ENCODE measurements around the gene TAF1A. TPM values are rescaled to one million over a fixed set of nuclear protein-coding genes. Genes with fewer than 3 reads are reported as not detected.

Gene TAF1A
- total RNA-seq, 1 experiment from 2014 or later: 21.4 TPM

GRCh38 chr1:222613627-222614026, 23.9 kb upstream of the TAF1A start:
- Histone ChIP-seq H3K4me1 (ENCODE audit: control insufficient read depth in 1 of 2, insufficient read depth in 2 of 2, low read length in 2 of 2) (peaks cover 0 to 6% of the 10 kb centered on the region in 2 experiments; a peak in 2 of 4 replicates), H3K9ac (ENCODE audit: low read length) (no peak overlapping the region), H3K36me3 (ENCODE audit: control insufficient read depth in 1 of 2, insufficient read depth in 2 of 2, low read length in 2 of 2) (no peaks in the 10 kb centered on the region), H3K9me2 (ENCODE audit: insufficient read depth) (no peaks in the 10 kb centered on the region), H3K27ac (ENCODE audit: low read depth, low read length) (no peak overlapping the region), H3K9me3 (ENCODE audit: control insufficient read depth in 1 of 2, insufficient read depth in 1 of 2, low read depth in 1 of 2, low read length in 2 of 2) (no peaks in the 10 kb centered on the region), H3K4me2 (ENCODE audit: low read length) (no peak overlapping the region), H3K4me3 (replicated peaks in 1 of 2; ENCODE audit: low read depth in 1 of 2, low read length in 2 of 2) (no peak overlapping the region), H2AFZ (ENCODE audit: low read depth, low read length, poor library complexity, severe bottlenecking) (no peak overlapping the region), H4K20me1 (ENCODE audit: insufficient read depth) (no peaks in the 10 kb centered on the region), H3K27me3 (ENCODE audit: insufficient read depth, low read length) (no peaks in the 10 kb centered on the region), H3K79me2 (ENCODE audit: insufficient read depth, low read length) (peaks cover 2% of the 10 kb centered on the region; the same call in 1 of the 2 replicates)
- BruUV-seq (replicated peaks): no TSS peak
- intact Hi-C loops (cut with micrococcal nuclease): no loop called here
- ChIA-PET POLR2A (no interaction called here), CTCF (no interaction called here), RAD21 (ENCODE audit: low non-redundant PET in 1 of 2, low total read pairs in 2 of 2, uncharacterized antibody in 2 of 2, unreplicated experiment in 2 of 2) (no interaction called here)
- DNase-seq (ENCODE audit: low read depth, low spot score) (no peak), ATAC-seq (no peak)
- TF ChIP-seq YY1 (IDR thresholded peaks at IDR 0.05; ENCODE audit: extremely low read depth, insufficient replicate concordance, low read depth, low read length) (no peak), ATF3 (IDR thresholded peaks at IDR 0.05) (no peak), MAX (IDR thresholded peaks at IDR 0.05) (no peak), JUND (IDR thresholded peaks at IDR 0.05) (no peak), POLR2AphosphoS5 (IDR thresholded peaks at IDR 0.05; ENCODE audit: low read depth, low read length) (no peak), EGR1 (IDR thresholded peaks at IDR 0.05; ENCODE audit: low read depth) (no peak), ZBTB33 (IDR thresholded peaks at IDR 0.05; ENCODE audit: extremely low read depth, insufficient replicate concordance, low read length) (no peak), TCF7L2 (IDR thresholded peaks at IDR 0.05; ENCODE audit: borderline replicate concordance, extremely low read depth, insufficient read depth, insufficient read length) (no peak)

Measured in HCT116 (cell line).